ENCODE results near the gene EFNB2.

Gene EFNB2

GRCh38 chr13:106471957-106472543 lies 63.4 kb downstream of the EFNB2 start:
- TF ChIP-seq CTCF (IDR thresholded peaks at IDR 0.05; ENCODE audit: low read depth, low read length): no peak
- peak overlapping the region; percentile 38 for H3K4me3 ChIP-seq (ENCODE audit: low read depth, low read length)

- no peak overlapping the region for H3K4me3 ChIP-seq (ENCODE audit: low read depth, low read length)
- no peak for TF ChIP-seq CTCF (IDR thresholded peaks at IDR 0.05; ENCODE audit: low read depth, low read length)
Observed at GRCh38 chr13:106470576-106470975, 64.9 kb downstream of the EFNB2 start.

- no peak overlapping the region for H3K4me3 ChIP-seq (ENCODE audit: low read depth, low read length)
- TF ChIP-seq CTCF (IDR thresholded peaks at IDR 0.05; ENCODE audit: low read depth, low read length): no peak
Observed at GRCh38 chr13:106468744-106469590, 66.5 kb downstream of the EFNB2 start.

- no peak for TF ChIP-seq CTCF (IDR thresholded peaks at IDR 0.05; ENCODE audit: low read depth, low read length)
- no peak overlapping the region for H3K4me3 ChIP-seq (ENCODE audit: low read depth, low read length)
Observed at GRCh38 chr13:106468207-106468606, 67.3 kb downstream of the EFNB2 start.

GRCh38 chr13:106467427-106468122 lies 67.9 kb downstream of the EFNB2 start:
- H3K4me3 ChIP-seq (ENCODE audit: low read depth, low read length): no peak overlapping the region
- no peak for TF ChIP-seq CTCF (IDR thresholded peaks at IDR 0.05; ENCODE audit: low read depth, low read length)

DNA sequence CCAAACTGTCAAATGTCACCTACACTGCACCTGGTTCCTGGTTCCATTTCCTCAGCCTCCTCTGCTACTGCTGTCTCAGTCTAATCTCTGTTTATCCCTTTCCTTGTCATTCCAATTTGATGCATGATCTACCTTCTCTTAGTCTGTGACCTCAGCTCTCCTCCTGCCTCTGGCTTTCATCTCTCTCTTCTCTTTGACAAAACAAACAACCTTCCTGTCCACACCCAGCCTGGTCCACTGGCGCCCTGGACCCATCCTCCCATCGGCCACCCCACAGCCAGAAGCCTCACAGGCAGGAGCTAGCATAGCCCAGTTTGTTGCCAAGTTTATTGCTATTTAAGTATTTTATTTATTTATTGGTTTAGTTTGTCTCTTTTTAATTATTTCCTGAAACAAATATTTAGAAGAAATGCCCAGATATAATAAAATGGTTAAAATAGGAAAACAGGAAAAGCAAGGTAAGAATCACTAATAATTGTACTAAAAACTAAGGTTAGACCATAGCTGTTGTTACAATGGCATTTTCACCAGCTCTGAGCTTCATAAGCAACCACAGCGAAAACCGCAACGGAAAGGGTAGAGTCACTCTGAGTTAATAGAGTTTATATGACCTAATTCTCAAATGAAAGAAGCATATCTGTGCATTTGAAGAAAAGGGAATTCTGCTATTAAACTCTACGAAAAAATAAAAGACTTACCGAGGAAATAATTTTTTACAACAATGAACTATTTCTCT lies 68.6 kb downstream of the EFNB2 start:
- H3K4me3 ChIP-seq (ENCODE audit: low read depth, low read length): no peak overlapping the region
- no peak for TF ChIP-seq CTCF (IDR thresholded peaks at IDR 0.05; ENCODE audit: low read depth, low read length)
